Tibial nerve (tissue), 4 donors: ENCODE data around the gene SLC12A2.

ENCODE experiments used
- EP300 ChIP-seq, 2 donors: sonication (generic); formaldehyde crosslinking; IDR thresholded peaks; one replicate each; pipeline ENCODE4 v1.6.1; 2017; ENCODE audit warnings: antibody characterized with exemption in 2 of 2, mild to moderate bottlenecking in 1 of 2
- POLR2A ChIP-seq, 2 donors: fragments of 450-650 bp; IDR thresholded peaks; one replicate each; pipeline ENCODE4 v1.6.1; 2017; ENCODE audit warnings: antibody characterized with exemption in 2 of 2, mild to moderate bottlenecking in 2 of 2, moderate library complexity in 2 of 2
- TF ChIP-seq, protein P1 (sequence below), 5 experiments: fragments of 200-600 bp in 3 of 5; fragments of 450-650 bp in 2 of 5; sonication (generic) in 3 of 5; IDR thresholded peaks; one replicate each; pipeline ENCODE4 v1.5.1; 2016 to 2019; ENCODE audit warnings: antibody characterized with exemption in 5 of 5, mild to moderate bottlenecking in 3 of 5, moderate library complexity in 2 of 5

- TF ChIP-seq, protein P1, sequence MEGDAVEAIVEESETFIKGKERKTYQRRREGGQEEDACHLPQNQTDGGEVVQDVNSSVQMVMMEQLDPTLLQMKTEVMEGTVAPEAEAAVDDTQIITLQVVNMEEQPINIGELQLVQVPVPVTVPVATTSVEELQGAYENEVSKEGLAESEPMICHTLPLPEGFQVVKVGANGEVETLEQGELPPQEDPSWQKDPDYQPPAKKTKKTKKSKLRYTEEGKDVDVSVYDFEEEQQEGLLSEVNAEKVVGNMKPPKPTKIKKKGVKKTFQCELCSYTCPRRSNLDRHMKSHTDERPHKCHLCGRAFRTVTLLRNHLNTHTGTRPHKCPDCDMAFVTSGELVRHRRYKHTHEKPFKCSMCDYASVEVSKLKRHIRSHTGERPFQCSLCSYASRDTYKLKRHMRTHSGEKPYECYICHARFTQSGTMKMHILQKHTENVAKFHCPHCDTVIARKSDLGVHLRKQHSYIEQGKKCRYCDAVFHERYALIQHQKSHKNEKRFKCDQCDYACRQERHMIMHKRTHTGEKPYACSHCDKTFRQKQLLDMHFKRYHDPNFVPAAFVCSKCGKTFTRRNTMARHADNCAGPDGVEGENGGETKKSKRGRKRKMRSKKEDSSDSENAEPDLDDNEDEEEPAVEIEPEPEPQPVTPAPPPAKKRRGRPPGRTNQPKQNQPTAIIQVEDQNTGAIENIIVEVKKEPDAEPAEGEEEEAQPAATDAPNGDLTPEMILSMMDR (IDR thresholded peaks at IDR 0.05): no peak
- TF ChIP-seq POLR2A (IDR thresholded peaks at IDR 0.05) (no peak), EP300 (IDR thresholded peaks at IDR 0.05) (no peak)
These were observed 18.1 kb downstream of the SLC12A2 start for GRCh38 chr5:128101676-128102075.
